ENCODE results near the gene RPS6KA4.

The RPS6KA4 gene

GRCh38 chr11:64369440-64370421 is 10.8 kb downstream of the RPS6KA4 start:
- DNase-seq = no peak

DNA sequence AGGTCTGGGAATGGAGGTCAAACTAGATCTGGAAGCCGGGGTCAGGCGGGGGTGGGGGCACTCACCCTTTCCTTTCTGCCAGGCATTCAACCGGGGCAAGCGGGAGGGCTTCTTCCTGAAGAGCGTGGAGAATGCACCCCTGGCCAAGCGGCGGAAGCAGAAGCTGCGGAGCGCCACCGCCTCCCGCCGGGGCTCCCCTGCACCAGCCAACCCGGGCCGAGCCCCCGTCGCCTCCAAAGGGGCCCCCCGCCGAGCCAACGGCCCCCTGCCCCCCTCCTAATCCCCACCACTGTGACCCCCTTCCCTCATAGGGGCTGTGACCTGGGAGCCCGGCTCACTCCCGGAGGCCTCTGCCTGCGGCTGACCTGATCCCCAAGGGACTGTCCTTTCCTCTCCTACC is 12.2 kb downstream of the RPS6KA4 start:
- no peak for DNase-seq

GRCh38 chr11:64372021-64372420 is 13.1 kb downstream of the RPS6KA4 start:
- no peak for DNase-seq

- no peak for DNase-seq
These were observed 14.0 kb downstream of the RPS6KA4 start for GRCh38 chr11:64372802-64373597.

GRCh38 chr11:64373598-64373974 is 14.6 kb downstream of the RPS6KA4 start:
- DNase-seq = no peak

GRCh38 chr11:64376071-64376470 is 17.1 kb downstream of the RPS6KA4 start:
- no peak for DNase-seq

GRCh38 chr11:64378335-64378880 is 19.4 kb downstream of the RPS6KA4 start:
- no peak for DNase-seq

DNA sequence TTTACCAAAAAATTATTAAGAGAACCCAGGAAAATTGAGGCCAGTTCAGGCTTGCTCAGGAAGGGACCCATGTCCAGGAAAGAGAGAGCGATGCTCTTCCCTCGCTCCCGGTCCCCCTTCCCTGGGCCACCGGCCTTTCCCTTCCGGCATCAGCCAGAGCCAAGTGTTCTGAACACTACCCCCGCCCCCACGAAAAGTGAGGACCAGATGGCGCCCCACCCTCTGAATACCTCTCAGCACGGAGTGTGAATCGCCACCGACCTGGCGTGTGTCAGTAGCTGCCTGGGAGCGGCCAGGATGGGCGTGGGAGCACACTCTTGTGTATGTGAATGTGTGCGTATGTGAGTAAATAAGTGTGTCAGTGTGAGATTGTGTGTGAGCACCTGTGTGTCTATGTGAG is 20.2 kb downstream of the RPS6KA4 start:
- no peak for DNase-seq

GRCh38 chr11:64379817-64380709 is 21.1 kb downstream of the RPS6KA4 start:
- DNase-seq = no peak

DNA sequence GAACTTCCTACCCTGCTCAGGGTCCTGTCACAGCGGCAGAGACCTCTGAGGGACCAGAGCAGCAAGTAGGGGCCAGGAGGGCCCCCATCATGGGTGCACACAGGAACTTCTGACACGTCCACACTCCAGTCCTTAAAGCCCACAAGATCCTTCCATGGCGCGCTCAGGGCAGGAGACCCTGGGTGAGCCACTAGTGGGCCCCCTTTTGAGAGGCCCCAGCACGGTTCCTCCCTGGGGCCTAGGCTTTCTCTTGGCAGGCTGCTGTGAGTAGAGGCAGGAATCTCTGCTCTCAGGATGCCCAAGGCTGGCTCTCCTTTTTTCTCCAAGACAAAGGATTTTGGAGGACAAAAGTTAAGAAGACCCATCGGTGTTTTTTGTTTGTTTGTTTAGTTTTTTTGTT is 22.4 kb downstream of the RPS6KA4 start:
- no peak for DNase-seq

GRCh38 chr11:64382047-64382446 is 23.1 kb downstream of the RPS6KA4 start:
- DNase-seq = no peak

- DNase-seq = no peak
These were observed 23.6 kb downstream of the RPS6KA4 start for GRCh38 chr11:64382586-64382985.

- no peak for DNase-seq
These were observed 24.6 kb downstream of the RPS6KA4 start for GRCh38 chr11:64383580-64383979.

DNA sequence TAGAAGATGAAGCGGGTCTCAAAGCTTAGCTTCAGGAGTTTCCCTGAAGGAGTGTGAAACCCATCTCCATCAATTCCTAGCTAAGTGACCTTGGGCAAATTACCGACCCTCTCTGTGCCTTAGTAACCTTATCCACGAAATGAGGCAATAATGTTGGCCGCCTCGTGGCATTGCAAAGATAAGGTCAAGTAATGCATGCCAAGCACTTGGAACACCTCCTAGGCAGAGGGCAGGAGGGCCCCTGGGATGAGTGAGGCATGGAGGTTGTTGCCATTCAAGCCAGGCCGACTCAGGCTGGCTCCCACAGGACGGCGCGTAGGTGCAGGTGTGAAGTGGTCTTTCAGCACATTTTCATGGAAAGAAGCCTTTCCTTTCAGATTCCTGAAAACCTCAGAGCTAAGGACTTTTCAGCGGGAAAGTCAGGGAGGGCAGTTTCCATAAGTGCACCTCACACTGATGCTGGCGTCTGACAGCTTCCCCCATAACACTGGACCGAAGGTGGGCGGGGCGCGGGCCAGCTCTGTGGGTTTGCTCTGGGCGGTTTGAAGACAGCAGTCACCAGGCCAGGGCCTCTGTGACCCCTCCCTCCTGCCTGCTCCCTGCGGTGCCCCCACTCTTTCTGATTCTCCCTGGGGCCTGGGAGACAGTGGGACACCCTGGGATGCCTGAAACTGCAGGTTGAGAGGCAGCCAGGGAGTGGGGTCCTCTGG is 25.2 kb downstream of the RPS6KA4 start:
- no peak for DNase-seq

DNA sequence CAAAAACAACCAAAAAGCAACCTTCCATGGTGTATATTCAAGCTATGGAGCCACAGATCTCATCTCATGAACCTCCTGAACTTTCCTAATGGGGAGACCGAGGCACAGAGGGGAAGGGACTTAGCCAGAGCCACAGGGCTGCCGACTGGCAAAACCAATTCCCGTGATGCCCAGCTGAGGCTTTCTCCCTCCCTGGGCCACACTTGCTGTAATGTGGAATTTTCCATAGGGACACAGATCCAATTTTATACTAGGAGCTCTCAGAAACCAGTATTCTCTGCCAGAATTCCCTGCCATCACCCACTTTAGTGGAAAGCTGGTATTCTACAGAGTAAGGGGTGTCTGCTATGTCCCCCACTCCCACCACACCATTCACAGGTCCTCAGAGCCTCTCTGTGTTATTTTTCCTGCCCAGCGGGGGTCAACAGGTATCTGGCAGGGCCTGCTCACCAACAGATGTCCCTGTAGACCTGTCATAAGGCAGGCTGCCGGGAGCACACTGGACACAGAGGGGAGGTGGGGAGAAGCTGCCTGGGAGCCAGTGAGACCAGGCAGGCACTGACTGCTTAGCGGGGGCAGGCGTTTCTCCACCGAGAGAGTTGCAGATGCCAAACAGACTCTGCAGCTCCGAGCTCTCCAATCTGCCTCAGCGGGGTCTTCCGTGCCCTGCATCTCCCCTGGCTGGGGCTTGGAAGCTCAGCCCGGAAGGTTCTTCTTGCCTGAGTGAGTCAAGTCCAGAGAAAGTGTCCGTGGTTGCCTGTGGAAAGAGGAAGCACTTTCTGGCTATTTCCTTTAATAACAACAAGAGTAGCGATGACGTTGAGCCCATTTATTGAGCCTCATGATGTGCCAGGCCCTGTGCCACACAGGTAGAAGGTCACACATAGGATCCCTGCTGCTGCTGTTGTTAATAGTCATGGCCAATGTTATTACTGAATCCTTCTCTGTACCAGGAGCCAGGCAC is 26.3 kb downstream of the RPS6KA4 start:
- no peak for DNase-seq

DNA sequence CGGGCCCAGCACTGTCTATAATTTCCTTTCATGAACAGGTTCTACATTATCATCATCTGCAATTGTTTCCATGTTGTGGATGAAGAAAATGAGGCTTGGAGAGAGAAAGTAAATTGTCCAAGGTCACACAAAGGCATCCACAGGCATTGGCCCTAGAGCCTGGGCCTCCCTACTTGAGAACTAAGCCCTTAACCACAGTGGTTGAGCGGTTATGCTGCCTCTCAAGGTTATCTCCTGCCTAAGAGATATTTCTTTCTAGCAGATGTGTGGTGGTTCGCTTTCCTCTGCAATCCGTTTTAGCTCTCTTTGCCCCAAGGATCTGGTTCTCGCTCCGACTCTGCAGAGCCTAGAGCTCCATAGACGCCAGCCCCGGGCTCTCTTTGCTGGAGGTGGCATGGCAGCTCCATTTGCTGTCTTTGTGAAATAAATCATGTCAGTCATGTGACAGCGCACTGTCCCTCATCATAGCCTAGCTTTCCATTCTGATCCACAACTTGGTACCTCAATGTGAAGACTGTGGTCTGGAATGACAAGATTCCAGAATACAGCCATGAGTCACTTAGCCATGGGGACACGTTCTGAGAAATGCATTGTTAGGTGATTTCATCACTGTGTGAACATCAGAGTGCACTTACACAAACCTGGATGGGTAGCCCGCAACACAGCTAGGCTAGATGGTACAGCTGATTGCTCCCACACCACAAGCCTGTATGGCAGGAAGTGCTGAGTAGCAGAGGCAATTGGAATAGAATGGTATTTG is 27.2 kb downstream of the RPS6KA4 start:
- DNase-seq = no peak

GRCh38 chr11:64387916-64388315 is 29.0 kb downstream of the RPS6KA4 start:
- DNase-seq = no peak

- DNase-seq = no peak
These were observed 29.9 kb downstream of the RPS6KA4 start for GRCh38 chr11:64388894-64389293.

- no peak for DNase-seq
These were observed 30.9 kb downstream of the RPS6KA4 start for GRCh38 chr11:64389851-64390250.

GRCh38 chr11:64390558-64390957 is 31.6 kb downstream of the RPS6KA4 start:
- no peak for DNase-seq
